Superior temporal gyrus (tissue), 1 donor: ENCODE results near the gene RFC4.
"Not testable (repeated sequence)": the region's sequence is repeated elsewhere in the genome, so short reads cannot be mapped to it uniquely, and the experiment has no call there.

Experiments used
- DNase-seq: peaks from one replicate; pipeline ENCODE4 v3.0.0-alpha.2; 2016; ENCODE audit errors: extremely low spot score

RFC4 gene

DNA sequence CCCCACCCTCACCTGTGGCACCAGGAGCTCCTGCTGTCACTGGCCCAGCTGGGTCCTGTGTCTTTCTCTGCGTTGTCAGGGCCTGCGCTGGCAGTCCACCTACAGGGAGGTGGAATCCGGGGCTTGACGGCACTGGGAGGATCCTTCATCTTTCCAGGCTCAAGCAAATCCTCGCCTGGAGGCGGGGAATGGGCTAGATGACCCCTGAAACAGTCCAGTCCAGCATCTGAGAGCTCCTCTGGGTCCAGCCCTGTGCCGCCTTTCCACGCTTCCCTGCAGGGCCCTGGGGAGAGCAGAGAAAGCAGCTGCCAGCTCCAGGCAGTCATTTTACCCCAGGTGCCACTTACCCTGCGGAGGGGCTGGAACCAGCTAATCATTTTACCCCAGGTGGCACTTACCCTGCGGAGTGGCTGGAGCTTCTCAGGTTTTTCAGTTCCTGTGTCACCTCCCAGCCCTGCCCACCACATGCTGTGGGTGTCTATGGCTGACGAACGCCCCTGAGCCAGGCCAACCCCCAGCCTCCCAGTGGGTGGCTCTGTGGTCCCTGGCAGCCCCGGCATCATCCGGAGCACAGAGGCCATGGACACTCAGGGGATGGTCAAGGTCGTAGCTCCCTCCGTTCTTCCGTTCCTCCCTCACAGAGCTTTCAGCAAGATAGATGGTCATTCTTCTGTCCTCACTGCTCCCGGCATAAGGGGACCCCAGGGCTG lies 18.3 kb upstream of the RFC4 start:
- DNase-seq = no peak

- DNase-seq = no peak
These were observed 17.1 kb upstream of the RFC4 start for GRCh38 chr3:186823386-186823785.

DNA sequence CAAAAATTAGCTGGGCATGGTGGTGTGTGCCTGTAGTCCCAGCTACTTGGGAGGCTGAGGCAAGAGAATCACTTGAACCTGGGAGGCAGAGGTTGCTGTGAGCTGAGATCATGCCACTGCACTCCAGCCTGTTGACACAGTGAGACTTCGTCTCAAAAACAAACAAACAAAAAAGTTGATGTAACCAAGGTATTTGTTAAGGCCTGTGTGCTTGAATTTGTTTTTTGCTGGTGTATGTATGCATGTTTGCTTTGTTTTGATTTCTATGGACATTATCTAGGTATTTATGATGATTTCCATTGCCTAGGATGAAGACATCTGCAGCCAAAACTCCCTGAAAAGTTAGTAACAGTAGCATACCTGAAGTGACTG lies 16.1 kb upstream of the RFC4 start:
- not testable (repeated sequence) for DNase-seq

DNA sequence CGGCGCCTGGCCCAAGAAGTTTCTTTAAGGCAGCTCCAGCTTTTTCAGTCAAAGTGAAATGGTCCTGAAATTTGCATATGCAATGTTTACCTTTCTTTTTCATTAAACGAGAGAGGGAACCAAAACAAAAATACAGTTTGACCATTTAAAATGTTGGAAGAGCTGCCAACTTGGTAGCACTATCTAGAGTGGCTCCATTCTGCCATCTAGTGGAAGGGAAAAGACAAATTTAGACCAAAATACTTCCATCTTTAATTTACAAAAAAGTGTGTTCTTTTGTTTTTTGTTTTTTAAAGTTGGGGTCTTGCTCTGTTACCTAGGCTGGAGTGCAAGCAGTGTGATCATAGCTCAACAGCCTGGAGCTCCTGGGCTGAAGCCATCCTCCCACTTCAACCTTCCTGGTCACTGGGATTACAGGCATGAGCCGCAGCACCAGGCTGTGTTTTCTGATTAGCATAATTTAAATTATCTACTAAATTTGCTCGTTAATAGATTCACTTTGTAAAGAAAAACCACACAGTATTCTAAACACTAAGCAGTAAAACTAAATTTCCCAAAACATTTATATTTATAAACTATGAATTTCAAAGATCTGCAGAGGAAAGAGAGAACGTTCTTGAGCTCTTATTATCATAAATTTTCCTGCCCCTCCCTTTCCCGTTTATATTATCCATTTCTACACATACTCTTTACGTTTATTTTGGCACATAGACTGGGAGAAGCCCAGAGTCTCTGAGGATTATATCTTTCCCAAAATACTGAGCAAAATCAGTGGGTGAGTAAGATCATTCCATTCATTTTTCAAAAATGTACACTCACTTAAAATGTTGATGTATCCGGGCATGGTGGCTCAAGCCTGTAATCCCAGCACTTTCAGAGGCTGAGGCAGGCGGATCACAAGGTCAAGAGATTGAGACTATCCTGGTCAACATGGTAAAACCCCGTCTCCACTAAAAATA lies 15.4 kb upstream of the RFC4 start:
- DNase-seq = peak; percentile 74

- no peak for DNase-seq
These were observed 12.7 kb upstream of the RFC4 start for GRCh38 chr3:186818956-186819355.

DNA sequence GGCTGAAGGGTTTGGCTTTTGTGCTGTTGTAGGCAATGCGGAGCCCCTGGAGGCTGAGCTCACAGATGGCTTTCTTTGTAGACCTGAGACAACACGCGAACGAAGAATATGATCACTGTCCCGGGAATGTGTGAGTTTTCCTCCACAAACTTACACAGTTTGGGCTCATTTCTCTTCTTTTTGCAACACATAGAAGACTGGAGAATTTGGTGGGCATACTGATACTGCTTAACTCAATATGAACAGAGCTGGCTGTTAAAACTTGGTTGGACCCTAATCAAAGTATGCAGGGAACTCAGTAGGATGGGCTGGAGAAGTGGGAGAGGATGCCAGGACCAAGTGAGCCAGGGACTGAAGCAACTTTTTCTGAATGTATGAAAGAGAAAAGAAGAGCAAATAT lies 12.2 kb upstream of the RFC4 start:
- DNase-seq = no peak

GRCh38 chr3:186815435-186815834 lies 9.2 kb upstream of the RFC4 start:
- no peak for DNase-seq

GRCh38 chr3:186814100-186814499 lies 7.8 kb upstream of the RFC4 start:
- DNase-seq = no peak

- not testable (repeated sequence) for DNase-seq
These were observed 5.0 kb upstream of the RFC4 start for GRCh38 chr3:186811313-186811712.

- DNase-seq = no peak
These were observed 4.2 kb upstream of the RFC4 start for GRCh38 chr3:186810336-186810996.

GRCh38 chr3:186807231-186807630 lies 949 bp upstream of the RFC4 start:
- no peak for DNase-seq

DNA sequence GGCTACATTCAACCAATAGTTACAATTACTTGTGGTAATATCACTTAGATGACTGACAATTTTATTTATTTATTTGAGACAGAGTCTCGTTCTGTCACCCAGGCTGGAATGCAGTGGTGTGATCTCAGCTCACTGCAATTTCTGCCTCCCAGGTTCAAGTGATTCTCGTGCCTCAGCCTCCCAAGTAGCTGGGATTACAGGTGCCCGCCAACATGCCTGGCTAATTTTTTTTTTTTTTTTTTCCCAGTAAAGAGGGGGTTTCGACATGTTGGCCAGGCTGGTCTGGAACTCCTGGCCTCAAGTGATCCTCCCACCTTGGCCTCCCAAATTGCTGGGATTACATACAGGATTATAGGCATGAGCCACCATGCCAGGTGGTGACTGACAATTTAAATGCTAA lies 2.8 kb downstream of the RFC4 start:
- DNase-seq = not testable (repeated sequence)

- no peak for DNase-seq
These were observed 3.6 kb downstream of the RFC4 start for GRCh38 chr3:186802701-186803100.

DNA sequence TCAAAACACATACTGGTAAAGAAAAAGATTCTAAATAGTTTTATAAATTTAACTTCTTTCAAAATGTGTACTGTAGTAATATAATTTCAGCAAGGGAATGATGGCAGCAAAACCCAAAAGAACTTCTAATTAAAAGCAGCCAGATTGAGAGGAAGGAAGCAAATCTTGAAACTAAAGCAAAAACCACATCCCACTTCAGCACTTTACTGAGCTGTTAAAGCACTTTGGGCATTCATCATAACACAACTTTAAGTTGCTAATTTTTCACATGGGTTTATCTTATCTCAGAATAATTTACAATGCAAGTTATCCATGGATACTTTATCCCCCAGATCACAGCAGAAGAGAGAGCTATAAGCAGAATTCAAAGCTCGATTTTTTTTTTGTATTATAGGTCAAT lies 6.0 kb downstream of the RFC4 start:
- no peak for DNase-seq

DNA sequence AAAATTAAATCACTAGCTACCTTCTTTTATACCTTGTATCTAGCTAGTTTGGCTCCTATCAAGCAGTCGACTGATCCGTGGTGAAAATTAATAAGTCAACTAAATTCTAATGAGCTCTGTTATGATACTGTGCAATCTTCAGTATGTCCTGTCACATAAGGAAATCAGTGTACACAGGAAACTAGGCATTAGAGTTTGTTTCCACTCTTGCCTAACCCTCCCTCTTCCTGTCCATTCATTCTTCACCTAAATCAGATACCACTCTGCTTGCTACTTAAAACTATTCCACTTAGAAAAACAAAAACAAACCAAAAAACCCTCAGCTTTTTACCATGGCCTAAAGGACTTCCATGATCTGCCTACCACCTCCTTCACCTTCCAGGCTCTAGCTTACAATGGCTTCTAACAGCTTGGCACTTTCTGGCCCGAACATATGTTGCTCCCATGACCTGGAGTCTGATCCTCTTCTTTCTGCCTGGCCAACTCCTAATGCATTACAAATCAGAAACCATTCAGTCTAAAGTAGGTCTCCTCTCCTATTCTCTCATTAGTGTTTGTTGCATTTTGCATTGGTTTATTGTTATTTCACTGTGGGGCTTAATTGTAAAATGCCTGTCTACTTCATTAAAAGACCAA lies 7.9 kb downstream of the RFC4 start:
- no peak for DNase-seq

DNA sequence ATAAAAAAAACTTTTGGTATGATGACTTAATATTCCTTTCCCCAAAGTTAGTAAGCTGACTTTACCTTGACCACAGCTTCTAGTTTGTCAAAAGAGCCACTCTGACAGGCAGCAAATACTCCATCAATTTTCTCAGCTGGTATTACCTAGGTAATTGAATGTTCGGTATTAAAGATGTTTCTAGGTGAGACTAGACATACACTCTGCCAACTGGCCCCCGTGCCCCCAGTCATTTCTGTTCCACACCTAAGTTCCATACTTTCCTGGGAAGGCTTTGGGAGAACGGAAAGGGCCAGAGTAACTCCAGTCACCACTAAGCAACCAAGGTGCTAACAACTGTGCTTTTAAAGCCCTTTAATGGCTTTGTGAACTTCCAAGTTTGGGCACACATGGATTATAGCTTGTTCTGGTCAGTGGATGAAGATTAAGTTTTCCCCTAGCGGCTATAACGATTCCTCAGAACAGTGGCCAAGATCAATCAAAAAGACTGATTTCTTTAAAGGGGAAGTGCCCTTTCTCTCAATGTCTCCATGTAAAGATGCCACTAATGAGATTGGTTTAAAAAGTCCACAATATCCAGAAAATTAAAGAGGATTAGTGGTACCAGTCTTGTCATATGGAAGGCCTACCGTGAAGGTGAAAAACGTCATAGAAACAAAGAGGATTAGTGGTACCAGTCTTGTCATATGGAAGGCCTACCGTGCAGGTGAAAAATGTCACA lies 15.9 kb downstream of the RFC4 start:
- no peak for DNase-seq

DNA sequence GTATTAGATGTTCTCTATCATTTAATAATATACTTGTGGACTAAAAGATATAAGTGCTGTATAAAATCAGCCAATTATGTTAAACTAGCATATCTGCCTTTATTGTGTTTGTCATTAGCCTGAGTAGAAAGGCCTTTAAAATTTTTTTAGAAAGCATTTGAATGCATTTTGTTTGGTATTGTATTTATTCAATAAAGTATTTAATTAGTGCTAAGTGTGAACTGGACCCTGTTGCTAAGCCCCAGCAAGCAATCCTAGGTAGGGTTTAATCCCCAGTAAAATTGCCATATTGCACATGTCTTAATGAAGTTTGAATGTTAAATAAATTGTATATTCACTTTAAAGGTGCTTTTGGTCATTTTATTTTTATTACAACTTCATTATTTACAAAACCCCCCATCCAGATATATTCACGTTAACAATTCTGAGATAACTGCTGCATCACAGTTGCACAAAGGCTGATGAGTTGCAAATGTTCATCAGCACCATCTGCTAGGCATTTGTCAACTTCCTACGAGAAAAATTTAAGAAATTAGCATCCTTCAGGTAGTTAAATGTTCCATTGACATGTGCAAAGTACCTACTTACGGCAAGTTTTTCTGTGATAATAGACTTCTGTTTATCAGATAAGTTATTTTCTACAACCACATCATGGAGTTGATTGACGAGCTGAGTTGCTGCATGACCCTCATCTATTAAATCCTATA lies 16.6 kb downstream of the RFC4 start:
- no peak for DNase-seq

DNA sequence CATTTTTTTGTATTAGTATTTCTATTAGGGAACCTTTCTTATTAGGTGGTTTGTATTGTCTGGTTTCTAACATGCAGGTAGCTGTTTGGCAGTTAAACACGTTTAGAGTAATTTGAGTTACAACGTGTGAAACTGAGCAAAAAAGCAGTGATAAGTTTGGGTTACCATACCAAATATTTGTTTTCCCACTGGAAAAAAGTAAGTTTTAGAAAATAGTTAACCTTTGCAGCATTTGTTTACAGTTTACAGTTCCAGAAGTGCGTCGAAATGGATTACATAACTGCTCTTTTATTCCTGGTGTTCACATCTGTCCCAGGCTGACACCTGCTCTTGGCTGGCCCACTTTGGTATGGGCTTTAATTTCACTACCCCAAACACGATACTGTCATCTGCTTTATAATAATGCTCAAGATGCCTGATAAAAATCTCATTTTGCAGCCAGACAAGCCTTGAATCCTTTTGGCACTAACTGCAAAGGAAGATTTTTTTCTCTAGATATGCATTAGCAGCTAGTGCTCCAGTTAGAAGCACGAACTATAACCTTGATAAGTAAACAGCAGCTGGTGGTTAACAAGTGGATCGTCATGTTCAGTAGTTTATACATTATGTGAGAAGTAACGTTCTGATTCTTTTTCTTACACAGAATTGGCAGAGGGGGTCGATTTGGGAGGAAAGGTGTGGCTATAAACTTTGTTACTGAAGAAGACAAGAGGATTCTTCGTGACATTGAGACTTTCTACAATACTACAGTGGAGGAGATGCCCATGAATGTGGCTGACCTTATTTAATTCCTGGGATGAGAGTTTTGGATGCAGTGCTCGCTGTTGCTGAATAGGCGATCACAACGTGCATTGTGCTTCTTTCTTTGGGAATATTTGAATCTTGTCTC lies 17.6 kb downstream of the RFC4 start:
- DNase-seq = no peak

- no peak for DNase-seq
These were observed 18.4 kb downstream of the RFC4 start for GRCh38 chr3:186787642-186788481.
